ENCODE results near the gene PTPRE.

Gene PTPRE

DNA sequence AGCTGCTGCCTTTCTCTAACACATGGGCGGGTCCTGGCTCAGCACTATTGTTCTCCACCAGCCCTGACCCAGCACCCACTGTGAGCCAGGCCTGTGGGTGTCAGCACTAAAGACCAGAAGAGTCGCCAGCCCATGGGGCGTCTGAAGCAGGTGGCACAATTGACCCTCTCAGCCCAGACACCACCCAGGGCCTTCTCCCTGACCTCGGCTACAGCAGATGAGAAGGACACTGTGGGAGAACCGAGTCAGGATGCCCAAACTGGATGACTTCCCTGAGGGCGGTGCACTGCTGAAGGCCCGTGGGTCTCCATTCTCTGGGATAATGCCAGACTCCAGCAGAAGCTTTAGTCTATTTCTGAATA, 122.4 kb downstream of the PTPRE start:
- in situ Hi-C loops (cut with HindIII; ENCODE audit: low sequenced_read_pairs), result no loop called here
- H3K4me3 ChIP-seq (ENCODE audit: low read depth, low read length), result no peak overlapping the region
- TF ChIP-seq, protein P1, sequence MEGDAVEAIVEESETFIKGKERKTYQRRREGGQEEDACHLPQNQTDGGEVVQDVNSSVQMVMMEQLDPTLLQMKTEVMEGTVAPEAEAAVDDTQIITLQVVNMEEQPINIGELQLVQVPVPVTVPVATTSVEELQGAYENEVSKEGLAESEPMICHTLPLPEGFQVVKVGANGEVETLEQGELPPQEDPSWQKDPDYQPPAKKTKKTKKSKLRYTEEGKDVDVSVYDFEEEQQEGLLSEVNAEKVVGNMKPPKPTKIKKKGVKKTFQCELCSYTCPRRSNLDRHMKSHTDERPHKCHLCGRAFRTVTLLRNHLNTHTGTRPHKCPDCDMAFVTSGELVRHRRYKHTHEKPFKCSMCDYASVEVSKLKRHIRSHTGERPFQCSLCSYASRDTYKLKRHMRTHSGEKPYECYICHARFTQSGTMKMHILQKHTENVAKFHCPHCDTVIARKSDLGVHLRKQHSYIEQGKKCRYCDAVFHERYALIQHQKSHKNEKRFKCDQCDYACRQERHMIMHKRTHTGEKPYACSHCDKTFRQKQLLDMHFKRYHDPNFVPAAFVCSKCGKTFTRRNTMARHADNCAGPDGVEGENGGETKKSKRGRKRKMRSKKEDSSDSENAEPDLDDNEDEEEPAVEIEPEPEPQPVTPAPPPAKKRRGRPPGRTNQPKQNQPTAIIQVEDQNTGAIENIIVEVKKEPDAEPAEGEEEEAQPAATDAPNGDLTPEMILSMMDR (IDR thresholded peaks at IDR 0.05; ENCODE audit: low read depth, low read length), result no peak
- no peak for DNase-seq (ENCODE audit: low read depth, low spot score)

DNA sequence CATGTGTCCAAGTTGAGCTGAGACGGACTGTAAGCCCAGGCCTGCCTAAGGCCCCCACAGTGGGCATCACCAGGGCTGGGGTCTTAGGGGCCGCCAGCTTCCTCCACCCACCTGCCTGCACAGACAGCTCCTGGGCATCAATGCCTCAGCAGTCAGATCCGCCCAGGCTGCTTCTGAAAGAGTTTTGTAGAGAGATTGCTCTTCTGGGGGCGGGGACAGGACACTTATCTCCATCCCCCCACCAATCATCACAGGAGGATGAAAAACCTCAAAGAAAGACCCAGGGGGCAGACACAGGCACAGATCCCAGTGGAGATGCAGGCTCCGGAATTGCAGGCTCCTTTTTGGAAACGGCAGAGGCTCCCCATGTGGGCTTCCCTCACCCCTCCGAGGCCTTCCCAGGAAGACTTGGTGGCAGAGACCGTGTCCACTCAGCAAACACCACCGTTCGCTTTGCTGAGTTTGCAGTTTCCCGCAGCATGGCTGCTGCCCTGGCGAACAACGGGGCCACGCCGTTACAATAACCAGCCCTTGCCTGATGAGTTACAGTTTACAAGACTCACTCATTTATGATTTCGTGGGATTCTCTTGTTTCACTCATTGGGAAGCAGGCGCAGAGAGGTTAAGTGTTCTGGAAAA, 122.9 kb downstream of the PTPRE start:
- DNase-seq (ENCODE audit: low read depth, low spot score), result no peak
- no peak overlapping the region for H3K4me3 ChIP-seq (ENCODE audit: low read depth, low read length)
- in situ Hi-C loops (cut with HindIII; ENCODE audit: low sequenced_read_pairs), result no loop called here
- TF ChIP-seq, protein P1 (IDR thresholded peaks at IDR 0.05; ENCODE audit: low read depth, low read length), result no peak

DNA sequence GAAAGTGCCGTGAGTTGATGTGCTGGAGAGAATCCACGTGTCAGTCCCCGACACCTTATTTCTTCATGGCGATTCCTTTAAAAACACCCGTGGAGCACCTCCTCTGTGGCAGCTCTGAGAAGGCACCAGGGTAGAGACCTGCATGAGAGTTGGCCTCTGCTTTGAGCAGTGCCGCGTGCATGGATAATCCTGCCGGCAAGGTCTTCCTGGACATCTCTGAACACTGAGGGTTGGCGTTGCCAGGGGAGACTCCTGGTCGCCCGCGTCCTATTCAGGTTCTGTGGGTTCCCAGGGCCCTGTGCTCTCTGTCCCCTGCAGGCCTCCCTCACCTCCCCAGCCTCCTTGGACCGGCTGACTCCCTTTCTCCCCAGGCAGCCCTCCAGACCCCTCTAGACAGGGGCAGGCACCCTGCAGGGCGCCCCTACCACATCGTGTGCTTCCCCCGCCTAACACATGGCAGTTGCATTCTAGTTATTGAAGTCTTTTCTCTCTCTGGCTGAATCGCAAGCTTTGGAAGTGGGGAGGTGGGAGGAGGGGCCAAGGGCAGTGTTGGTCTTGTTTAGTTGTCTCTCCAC, 123.7 kb downstream of the PTPRE start:
- TF ChIP-seq, protein P1 (IDR thresholded peaks at IDR 0.05; ENCODE audit: low read depth, low read length), result no peak
- no peak for DNase-seq (ENCODE audit: low read depth, low spot score)
- H3K4me3 ChIP-seq (ENCODE audit: low read depth, low read length), result no peak overlapping the region
- in situ Hi-C loops (cut with HindIII; ENCODE audit: low sequenced_read_pairs), result no loop called here

DNA sequence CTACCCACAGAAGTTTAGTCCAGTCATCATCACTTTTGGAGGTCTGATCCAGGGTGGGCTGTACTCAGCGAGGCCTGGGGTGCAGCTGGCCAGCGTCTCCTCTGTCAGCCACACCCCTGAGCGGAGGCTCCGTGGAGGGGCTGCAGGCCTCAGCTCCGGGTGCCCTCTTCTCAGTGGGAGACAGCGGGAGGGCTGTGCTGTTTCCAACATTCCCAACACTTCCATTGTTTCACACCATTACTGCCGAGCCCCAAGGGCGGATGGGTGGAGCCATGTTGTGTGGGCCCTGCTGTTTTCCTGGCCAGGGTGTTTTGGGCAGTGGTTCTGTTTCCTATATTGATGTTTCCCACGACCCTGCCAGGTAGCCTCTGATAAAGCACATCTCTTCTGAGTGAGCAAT, 124.3 kb downstream of the PTPRE start:
- H3K4me3 ChIP-seq (ENCODE audit: low read depth, low read length), result no peak overlapping the region
- TF ChIP-seq, protein P1 (IDR thresholded peaks at IDR 0.05; ENCODE audit: low read depth, low read length), result no peak
- DNase-seq (ENCODE audit: low read depth, low spot score), result no peak
- in situ Hi-C loops (cut with HindIII; ENCODE audit: low sequenced_read_pairs), result no loop called here

DNA sequence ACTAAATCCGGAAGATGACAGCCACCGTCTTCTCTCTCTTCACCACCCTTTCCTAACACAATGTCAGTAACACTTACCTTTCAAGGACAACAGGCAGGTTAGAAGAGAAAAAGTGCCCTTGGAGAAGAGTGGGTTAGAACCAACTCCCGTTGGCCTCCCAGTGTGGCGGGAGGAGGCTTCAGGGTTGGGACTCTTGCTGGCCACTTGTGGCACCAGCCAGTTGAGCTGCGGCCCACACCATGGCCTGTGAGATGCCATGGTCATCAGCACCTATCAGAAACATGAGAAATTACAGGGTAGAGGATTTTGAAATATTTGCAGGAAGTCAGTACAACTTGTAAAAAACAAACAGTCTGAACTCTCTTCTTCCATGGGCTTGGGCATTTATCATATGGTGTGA, 125.6 kb downstream of the PTPRE start:
- in situ Hi-C loops (cut with HindIII; ENCODE audit: low sequenced_read_pairs), result no loop called here
- H3K4me3 ChIP-seq (ENCODE audit: low read depth, low read length), result no peak overlapping the region
- TF ChIP-seq, protein P1 (IDR thresholded peaks at IDR 0.05; ENCODE audit: low read depth, low read length), result no peak
- DNase-seq (ENCODE audit: low read depth, low spot score), result no peak

DNA sequence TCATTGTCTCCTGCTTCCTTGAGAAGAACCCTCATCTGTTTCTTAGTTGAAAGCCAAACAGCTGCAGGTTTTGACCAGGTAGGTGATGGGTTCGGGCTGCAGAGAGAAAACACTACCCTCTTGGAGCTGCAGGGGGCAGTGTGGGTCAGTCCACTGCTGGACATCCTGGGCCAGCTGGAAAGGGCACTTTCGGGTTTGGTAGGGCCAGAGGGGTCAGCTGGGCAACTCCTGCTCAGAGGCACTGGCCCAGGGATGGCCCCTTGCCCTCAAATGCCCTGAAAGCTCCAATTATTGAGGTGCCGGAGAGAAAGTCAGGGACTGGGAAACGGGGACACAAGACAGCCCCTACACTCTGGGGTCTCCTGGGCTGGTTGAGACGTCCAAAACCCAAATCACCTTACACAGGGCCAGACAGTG, 128.7 kb downstream of the PTPRE start:
- no peak for DNase-seq (ENCODE audit: low read depth, low spot score)
- no peak overlapping the region for H3K4me3 ChIP-seq (ENCODE audit: low read depth, low read length)
- in situ Hi-C loops (cut with HindIII; ENCODE audit: low sequenced_read_pairs), result no loop called here
- TF ChIP-seq, protein P1 (IDR thresholded peaks at IDR 0.05; ENCODE audit: low read depth, low read length), result peak; percentile 84
